Panc1 (cell line): Measurements from ENCODE around the gene NEK7. TPM values are rescaled to one million over a fixed set of nuclear protein-coding genes. Genes with fewer than 3 reads are reported as not detected.

ENCODE experiments used
- ATAC-seq: fragments of 200-7000 bp; cut with Tn5 transposase; 2 replicates; pipeline ENCODE4 v1.9.1; 2020; ENCODE audit warnings: mild to moderate bottlenecking, moderate library complexity
- BruUV-seq: library from RNA; stranded (reverse); fragments of 400-500 nt; replicated peaks from 2 replicates; lab custom pipeline; 2021; lab: Mats Ljungman, UMichigan
- CTCF ChIA-PET: fragments of 300-600 bp; sonication (Branson Sonifier 250); formaldehyde crosslinking; loops from one replicate; lab custom pipeline; 2022; ENCODE audit warnings: antibody characterized with exemption; lab: Charles Lee
- POLR2A ChIA-PET: fragments of 300-600 bp; sonication (Branson Sonifier 250); formaldehyde crosslinking; loops from one replicate; lab custom pipeline; 2022; ENCODE audit warnings: antibody characterized with exemption; lab: Charles Lee
- DNase-seq: peaks from one replicate; pipeline ENCODE4 v3.0.0-alpha.2; 2010; ENCODE audit warnings: low read depth, low spot score
- H3K27ac ChIP-seq: 2 replicates; pipeline ENCODE4 v1.5.1; 2011; ENCODE audit warnings: mild to moderate bottlenecking, low read length, inconsistent platforms
- H3K27me3 ChIP-seq: fragments of 200-500 bp; sonication (Bioruptor generic); 2 replicates; pipeline ENCODE4 v1.6.0; 2014; ENCODE audit warnings: low read length, inconsistent platforms; ENCODE audit not compliant: control insufficient read depth, insufficient read depth
- H3K36me3 ChIP-seq: fragments of 200-500 bp; sonication (Bioruptor generic); 2 replicates; pipeline ENCODE4 v1.5.1; 2014; ENCODE audit warnings: inconsistent platforms, mild to moderate bottlenecking, low read length, moderate library complexity; ENCODE audit not compliant: control insufficient read depth, insufficient read depth
- H3K4me1 ChIP-seq: 2 replicates; pipeline ENCODE4 v1.5.1; 2011; ENCODE audit warnings: inconsistent platforms, mild to moderate bottlenecking, low read length, moderate library complexity; ENCODE audit not compliant: control insufficient read depth, insufficient read depth
- H3K4me3 ChIP-seq, 2 experiments: 2 replicates each; pipeline ENCODE4 v1.5.1; 2011 to 2012; ENCODE audit warnings: low read depth in 2 of 2, low read length in 2 of 2, mild to moderate bottlenecking in 2 of 2, inconsistent platforms in 1 of 2, moderate library complexity in 1 of 2
- H3K9me3 ChIP-seq: fragments of 200-500 bp; sonication (Bioruptor generic); 2 replicates; pipeline ENCODE4 v1.5.1; 2014; ENCODE audit warnings: low read depth, mild to moderate bottlenecking, inconsistent platforms, low read length, moderate library complexity; ENCODE audit not compliant: control insufficient read depth, insufficient read depth
- POLR2AphosphoS5 ChIP-seq: IDR thresholded peaks from 2 replicates; pipeline ENCODE4 v1.6.1; 2012; ENCODE audit warnings: mild to moderate bottlenecking, low read depth, low read length, moderate library complexity
- REST ChIP-seq, 2 experiments: IDR thresholded peaks; 2 replicates each; pipeline ENCODE4 v1.6.1; 2011 to 2012; ENCODE audit warnings: low read depth in 2 of 2, control low read depth in 1 of 2, low read length in 1 of 2, mild to moderate bottlenecking in 1 of 2, moderate library complexity in 1 of 2; ENCODE audit not compliant: insufficient read depth in 1 of 2
- SIN3A ChIP-seq: IDR thresholded peaks from 2 replicates; pipeline ENCODE4 v1.6.1; 2012; ENCODE audit warnings: low read depth, mild to moderate bottlenecking, low read length, moderate library complexity, borderline replicate concordance; ENCODE audit not compliant: insufficient read depth
- TCF7L2 ChIP-seq: IDR thresholded peaks from 2 replicates; pipeline ENCODE4 v1.6.1; 2011; ENCODE audit warnings: mild to moderate bottlenecking, low read depth, low read length, inconsistent platforms
- in situ Hi-C: cut with HindIII; loops from 2 replicates; pipeline ENCODE4 v1.10.0; 2016; ENCODE audit warnings: low sequenced_read_pairs, low pct_unique_long_range_greater_than_20kb
- intact Hi-C: fragments of 100-400 bp; cut with micrococcal nuclease; formaldehyde crosslinking; loops from one replicate; pipeline ENCODE4 v1.10.0; 2022; ENCODE audit not compliant: unreplicated experiment
- total RNA-seq: library from RNA; stranded (reverse); gene quantifications from one replicate; pipeline ENCODE4 v1.2.1, GENCODE V29; 2021; ENCODE audit not compliant: unreplicated experiment
- TF ChIP-seq, protein P1 (sequence below): fragments of 450-650 bp; IDR thresholded peaks from 2 replicates; pipeline ENCODE4 v1.5.1; 2017; ENCODE audit warnings: mild to moderate bottlenecking

NEK7 gene
- total RNA-seq, 1 experiment from 2014 or later = 53.0 TPM

GRCh38 chr1:198176179-198176578 lies 19.4 kb downstream of the NEK7 start:
- intact Hi-C loops (no loop called here), in situ Hi-C loops (no loop called here)
- ATAC-seq = no peak
- no peak for DNase-seq
- no TSS peak for BruUV-seq
- POLR2A ChIA-PET = interaction anchor here (0.6 kb wide), 1 partner anchor 30 kb away, joined by 3 read pairs; no protein-coding TSS in a partner anchor
- CTCF ChIA-PET = no interaction called here
- H3K27ac ChIP-seq = no peak overlapping the region
- no peaks in the 10 kb centered on the region for H3K9me3 ChIP-seq
- H3K4me3 ChIP-seq = no peak overlapping the region
- TF ChIP-seq TCF7L2 (no peak), REST (IDR thresholded peaks at IDR 0.05; ENCODE audit: insufficient read depth in 1 of 2, low read depth in 2 of 2, low read length in 1 of 2) (no peak), POLR2AphosphoS5 (no peak), SIN3A (no peak)
- TF ChIP-seq, protein P1, sequence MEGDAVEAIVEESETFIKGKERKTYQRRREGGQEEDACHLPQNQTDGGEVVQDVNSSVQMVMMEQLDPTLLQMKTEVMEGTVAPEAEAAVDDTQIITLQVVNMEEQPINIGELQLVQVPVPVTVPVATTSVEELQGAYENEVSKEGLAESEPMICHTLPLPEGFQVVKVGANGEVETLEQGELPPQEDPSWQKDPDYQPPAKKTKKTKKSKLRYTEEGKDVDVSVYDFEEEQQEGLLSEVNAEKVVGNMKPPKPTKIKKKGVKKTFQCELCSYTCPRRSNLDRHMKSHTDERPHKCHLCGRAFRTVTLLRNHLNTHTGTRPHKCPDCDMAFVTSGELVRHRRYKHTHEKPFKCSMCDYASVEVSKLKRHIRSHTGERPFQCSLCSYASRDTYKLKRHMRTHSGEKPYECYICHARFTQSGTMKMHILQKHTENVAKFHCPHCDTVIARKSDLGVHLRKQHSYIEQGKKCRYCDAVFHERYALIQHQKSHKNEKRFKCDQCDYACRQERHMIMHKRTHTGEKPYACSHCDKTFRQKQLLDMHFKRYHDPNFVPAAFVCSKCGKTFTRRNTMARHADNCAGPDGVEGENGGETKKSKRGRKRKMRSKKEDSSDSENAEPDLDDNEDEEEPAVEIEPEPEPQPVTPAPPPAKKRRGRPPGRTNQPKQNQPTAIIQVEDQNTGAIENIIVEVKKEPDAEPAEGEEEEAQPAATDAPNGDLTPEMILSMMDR = no peak
- no peaks in the 10 kb centered on the region for H3K4me1 ChIP-seq
- H3K36me3 ChIP-seq = no peaks in the 10 kb centered on the region; the same call in 1 of the 2 replicates
- no peaks in the 10 kb centered on the region for H3K27me3 ChIP-seq

- BruUV-seq = no TSS peak
- ATAC-seq (no peak), DNase-seq (no peak)
- TF ChIP-seq SIN3A (no peak), REST (IDR thresholded peaks at IDR 0.05; ENCODE audit: insufficient read depth in 1 of 2, low read depth in 2 of 2, low read length in 1 of 2) (no peak), POLR2AphosphoS5 (no peak), TCF7L2 (no peak)
- TF ChIP-seq, protein P1 = no peak
- Histone ChIP-seq H3K4me3 (no peak overlapping the region), H3K9me3 (no peaks in the 10 kb centered on the region), H3K36me3 (no peaks in the 10 kb centered on the region; the same call in 1 of the 2 replicates), H3K27ac (no peak overlapping the region), H3K4me1 (no peaks in the 10 kb centered on the region), H3K27me3 (no peaks in the 10 kb centered on the region)
- ChIA-PET POLR2A (no interaction called here), CTCF (no interaction called here)
- in situ Hi-C loops = no loop called here
- intact Hi-C loops = no loop called here
These were observed 20.7 kb downstream of the NEK7 start for GRCh38 chr1:198177546-198177945.
